Breast epithelium (tissue), 3 donors: ENCODE measurements around the gene CALN1.

ENCODE experiments used
- CTCF ChIP-seq, 3 donors: fragments of 450-650 bp; IDR thresholded peaks; one replicate each; pipeline ENCODE4 v1.5.1; 2016 to 2017; ENCODE audit warnings: antibody characterized with exemption in 3 of 3, mild to moderate bottlenecking in 3 of 3, moderate library complexity in 3 of 3
- POLR2A ChIP-seq: fragments of 450-650 bp; IDR thresholded peaks from one replicate; pipeline ENCODE4 v1.6.1; 2016; ENCODE audit warnings: antibody characterized with exemption, mild to moderate bottlenecking, moderate library complexity

- TF ChIP-seq CTCF (IDR thresholded peaks at IDR 0.05) (no peak), POLR2A (no peak)
These were observed 74.6 kb downstream of the CALN1 start for GRCh38 chr7:72337390-72338167.
